Measurements from ENCODE around the gene CCR7.

The CCR7 gene

GRCh38 chr17:40522250-40522960 lies 42.9 kb downstream of the CCR7 start:
- TF ChIP-seq, protein P1, sequence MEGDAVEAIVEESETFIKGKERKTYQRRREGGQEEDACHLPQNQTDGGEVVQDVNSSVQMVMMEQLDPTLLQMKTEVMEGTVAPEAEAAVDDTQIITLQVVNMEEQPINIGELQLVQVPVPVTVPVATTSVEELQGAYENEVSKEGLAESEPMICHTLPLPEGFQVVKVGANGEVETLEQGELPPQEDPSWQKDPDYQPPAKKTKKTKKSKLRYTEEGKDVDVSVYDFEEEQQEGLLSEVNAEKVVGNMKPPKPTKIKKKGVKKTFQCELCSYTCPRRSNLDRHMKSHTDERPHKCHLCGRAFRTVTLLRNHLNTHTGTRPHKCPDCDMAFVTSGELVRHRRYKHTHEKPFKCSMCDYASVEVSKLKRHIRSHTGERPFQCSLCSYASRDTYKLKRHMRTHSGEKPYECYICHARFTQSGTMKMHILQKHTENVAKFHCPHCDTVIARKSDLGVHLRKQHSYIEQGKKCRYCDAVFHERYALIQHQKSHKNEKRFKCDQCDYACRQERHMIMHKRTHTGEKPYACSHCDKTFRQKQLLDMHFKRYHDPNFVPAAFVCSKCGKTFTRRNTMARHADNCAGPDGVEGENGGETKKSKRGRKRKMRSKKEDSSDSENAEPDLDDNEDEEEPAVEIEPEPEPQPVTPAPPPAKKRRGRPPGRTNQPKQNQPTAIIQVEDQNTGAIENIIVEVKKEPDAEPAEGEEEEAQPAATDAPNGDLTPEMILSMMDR (IDR thresholded peaks at IDR 0.05): no peak
- peak in 1 of 2 donors; percentile 21 for DNase-seq
- Histone ChIP-seq H3K4me1 (peaks cover 0 to 4% (median 0%) of the 10 kb centered on the region in 4 donors), H3K27ac (no peak overlapping the region), H3K27me3 (peaks cover 0 to 21% of the 10 kb centered on the region in 2 donors), H3K4me3 (no peak overlapping the region), H3K36me3 (no peaks in the 10 kb centered on the region), H3K9me3 (no peaks in the 10 kb centered on the region)
- intact Hi-C loops (cut with DNase I; ENCODE audit: low total_unique reads): no loop called here

DNA sequence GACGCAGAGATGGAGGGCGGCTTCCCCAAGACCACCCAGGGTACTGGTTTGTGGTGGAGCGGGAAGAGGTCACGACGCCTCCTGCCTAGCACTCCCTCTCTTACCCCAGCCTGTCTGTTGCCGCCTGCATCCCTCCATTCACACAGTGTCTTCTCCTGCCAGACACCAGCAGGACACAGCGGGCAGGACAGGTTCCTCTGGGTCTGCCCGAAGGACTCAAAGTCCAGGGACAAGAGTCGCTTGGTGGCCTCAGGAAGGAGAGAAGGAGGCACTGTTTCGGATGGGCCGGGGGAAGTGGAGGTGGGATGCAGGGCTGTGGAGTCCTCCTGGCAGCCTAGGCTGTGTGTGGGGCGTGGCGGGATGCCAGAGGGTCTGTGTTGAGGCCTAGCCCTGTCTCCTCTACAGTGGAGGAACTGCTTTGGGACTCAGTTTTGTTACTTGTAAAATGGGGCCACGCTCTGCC lies 44.2 kb downstream of the CCR7 start:
- intact Hi-C loops (cut with DNase I; ENCODE audit: low total_unique reads): no loop called here
- H3K4me1 ChIP-seq: peaks cover 0 to 4% (median 0%) of the 10 kb centered on the region in 4 donors
- H3K4me3 ChIP-seq: no peak overlapping the region
- no peaks in the 10 kb centered on the region for H3K9me3 ChIP-seq
- no peak overlapping the region for H3K27ac ChIP-seq
- no peaks in the 10 kb centered on the region for H3K36me3 ChIP-seq
- DNase-seq: peak in 1 of 2 donors; percentile 62
- H3K27me3 ChIP-seq: peaks cover 0 to 21% of the 10 kb centered on the region in 2 donors
- TF ChIP-seq, protein P1 (IDR thresholded peaks at IDR 0.05): no peak

- H3K27me3 ChIP-seq: peaks cover 0 to 21% of the 10 kb centered on the region in 2 donors
- no peaks in the 10 kb centered on the region for H3K36me3 ChIP-seq
- H3K27ac ChIP-seq: no peak overlapping the region
- H3K9me3 ChIP-seq: no peaks in the 10 kb centered on the region
- TF ChIP-seq, protein P1 (IDR thresholded peaks at IDR 0.05): no peak
- intact Hi-C loops (cut with DNase I; ENCODE audit: low total_unique reads): no loop called here
- DNase-seq: peak in 1 of 2 donors; percentile 48
- H3K4me3 ChIP-seq: no peak overlapping the region
- peaks cover 0 to 2% (median 0%) of the 10 kb centered on the region in 4 donors for H3K4me1 ChIP-seq
Measured at GRCh38 chr17:40519089-40519775, 46.0 kb downstream of the CCR7 start.

DNA sequence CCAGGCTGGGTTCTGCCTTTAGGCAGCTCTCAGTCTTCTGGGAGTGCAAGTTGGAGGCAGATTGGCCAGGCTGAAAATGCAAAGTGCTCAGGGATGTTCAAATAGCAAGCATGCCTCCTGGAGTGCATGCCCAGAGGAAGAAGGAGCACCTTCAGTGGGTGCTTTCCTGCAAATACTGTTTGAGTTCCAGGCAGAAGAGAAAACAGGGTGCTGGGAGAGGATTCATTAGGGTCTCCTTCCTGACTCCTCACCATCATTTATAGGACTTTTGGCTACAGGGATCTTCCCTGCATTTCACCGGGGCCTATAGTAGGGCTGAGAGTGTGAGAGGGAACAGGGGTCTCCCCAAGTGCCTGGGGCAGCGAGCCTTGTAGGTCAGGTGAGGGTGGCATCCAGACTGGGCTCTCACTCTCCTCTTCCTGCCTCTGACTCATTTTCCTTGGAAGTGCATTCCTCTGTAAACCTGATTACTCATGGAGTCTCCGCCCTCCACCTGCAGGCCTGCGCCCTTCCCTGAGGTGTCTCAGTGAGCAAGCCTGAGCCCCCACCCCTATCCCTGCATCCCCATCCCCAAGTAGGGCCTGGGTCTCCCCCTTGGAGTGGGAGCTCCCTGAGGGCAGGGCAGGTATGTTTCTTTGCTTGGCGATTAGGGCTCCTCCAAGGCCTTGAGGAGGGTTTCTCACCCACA lies 46.7 kb downstream of the CCR7 start:
- TF ChIP-seq, protein P1 (IDR thresholded peaks at IDR 0.05): no peak
- peak in 1 of 2 donors; percentile 37 for DNase-seq
- H3K36me3 ChIP-seq: no peaks in the 10 kb centered on the region
- H3K4me1 ChIP-seq: no peaks in the 10 kb centered on the region
- no peak overlapping the region for H3K27ac ChIP-seq
- H3K4me3 ChIP-seq: no peak overlapping the region
- H3K9me3 ChIP-seq: no peaks in the 10 kb centered on the region
- H3K27me3 ChIP-seq: peaks cover 0 to 21% of the 10 kb centered on the region in 2 donors
- intact Hi-C loops (cut with DNase I; ENCODE audit: low total_unique reads): no loop called here

- H3K36me3 ChIP-seq: no peaks in the 10 kb centered on the region
- H3K27ac ChIP-seq: no peak overlapping the region
- intact Hi-C loops (cut with DNase I; ENCODE audit: low total_unique reads): no loop called here
- DNase-seq: peak in 1 of 2 donors; percentile 33
- TF ChIP-seq, protein P1 (IDR thresholded peaks at IDR 0.05): no peak
- H3K9me3 ChIP-seq: no peaks in the 10 kb centered on the region
- no peaks in the 10 kb centered on the region for H3K4me1 ChIP-seq
- no peak overlapping the region for H3K4me3 ChIP-seq
- peaks cover 0 to 21% of the 10 kb centered on the region in 2 donors for H3K27me3 ChIP-seq
Measured at GRCh38 chr17:40517981-40518380, 47.3 kb downstream of the CCR7 start.
